Colonic mucosa (tissue), 4 donors: Measurements from ENCODE around the gene CACNG8. TPM values are rescaled to one million over a fixed set of nuclear protein-coding genes. Genes with fewer than 3 reads are reported as not detected.

ENCODE experiments used
- DNase-seq: peaks from one replicate; pipeline ENCODE4 v3.0.0-alpha.2; 2020
- H3K27ac ChIP-seq: fragments of 200-600 bp; one replicate; pipeline ENCODE4 v1.8.0; 2021
- H3K27me3 ChIP-seq: fragments of 200-600 bp; one replicate; pipeline ENCODE4 v1.8.0; 2021
- H3K36me3 ChIP-seq: fragments of 200-600 bp; one replicate; pipeline ENCODE4 v1.8.0; 2021
- H3K4me1 ChIP-seq: fragments of 200-600 bp; one replicate; pipeline ENCODE4 v1.8.0; 2021; ENCODE audit warnings: mild to moderate bottlenecking
- H3K4me3 ChIP-seq: fragments of 200-600 bp; one replicate; pipeline ENCODE4 v1.8.0; 2021
- H3K9ac ChIP-seq, 2 donors: one replicate each; pipeline ENCODE4 v1.7.0; 2013; ENCODE audit warnings: control low read depth in 2 of 2, low read depth in 2 of 2, low read length in 2 of 2
- H3K9me3 ChIP-seq: fragments of 200-600 bp; one replicate; pipeline ENCODE4 v1.8.0; 2021
- CTCF ChIP-seq: fragments of 200-600 bp; IDR thresholded peaks from one replicate; pipeline ENCODE4 v1.8.0; 2022; ENCODE audit warnings: antibody characterized with exemption, mild to moderate bottlenecking
- intact Hi-C: fragments of 100-400 bp; cut with DNase I; formaldehyde crosslinking; loops from one replicate; pipeline ENCODE4 v1.14.1; 2022
- total RNA-seq, 2 donors: library from RNA; stranded (reverse); fragmentation: NEBNext Ultra II Directional in 1 of 2; extraction: Animal tissue kit (Norgen Biotek cat#: 25700) in 1 of 2; gene quantifications; one replicate each; pipeline ENCODE4 v1.2.1, GENCODE V29; 2021
- donor health status: healthy.
- donor health status: DM: no; HTN: no; CAD: no.
- donor health status: DM: no; HTN: no; CAD: no.

The CACNG8 gene
- total RNA-seq, 2 donors from 2014 or later = 0.02 to 0.03 TPM

- no peak for DNase-seq
- intact Hi-C loops = no loop called here
- TF ChIP-seq CTCF = no peak
Observed at GRCh38 chr19:53936029-53936428, 26.7 kb upstream of the CACNG8 start.

GRCh38 chr19:53942001-53942786, 20.5 kb upstream of the CACNG8 start:
- Histone ChIP-seq H3K9ac (no peak overlapping the region), H3K9me3 (no peaks in the 10 kb centered on the region), H3K36me3 (no peaks in the 10 kb centered on the region), H3K27ac (no peak overlapping the region), H3K4me3 (no peak overlapping the region), H3K4me1 (no peaks in the 10 kb centered on the region), H3K27me3 (peaks cover 17% of the 10 kb centered on the region)
- DNase-seq = no peak
- intact Hi-C loops = no loop called here
- no peak for TF ChIP-seq CTCF

More at GRCh38 chr19:53936029-53936428, 26.7 kb upstream of the CACNG8 start:
- no peaks in the 10 kb centered on the region for H3K36me3 ChIP-seq
- H3K27me3 ChIP-seq = no peaks in the 10 kb centered on the region
- H3K9ac ChIP-seq = no peak overlapping the region
- H3K4me1 ChIP-seq = no peaks in the 10 kb centered on the region
- H3K4me3 ChIP-seq = no peak overlapping the region
- no peak overlapping the region for H3K27ac ChIP-seq
- no peaks in the 10 kb centered on the region for H3K9me3 ChIP-seq

GRCh38 chr19:53944416-53944815, 18.3 kb upstream of the CACNG8 start:
- no peak overlapping the region for H3K27ac ChIP-seq
- no peak for TF ChIP-seq CTCF
- H3K9me3 ChIP-seq = no peaks in the 10 kb centered on the region
- H3K36me3 ChIP-seq = no peaks in the 10 kb centered on the region
- H3K27me3 ChIP-seq = peaks cover 17% of the 10 kb centered on the region
- no peak overlapping the region for H3K4me3 ChIP-seq
- no peak overlapping the region for H3K9ac ChIP-seq
- H3K4me1 ChIP-seq = no peaks in the 10 kb centered on the region
- intact Hi-C loops = no loop called here
- no peak for DNase-seq

GRCh38 chr19:53944933-53945332, 17.8 kb upstream of the CACNG8 start:
- no peaks in the 10 kb centered on the region for H3K4me1 ChIP-seq
- TF ChIP-seq CTCF = no peak
- no peaks in the 10 kb centered on the region for H3K36me3 ChIP-seq
- H3K27me3 ChIP-seq = peaks cover 17% of the 10 kb centered on the region
- no peak overlapping the region for H3K9ac ChIP-seq
- no peak overlapping the region for H3K4me3 ChIP-seq
- DNase-seq = no peak
- intact Hi-C loops = no loop called here
- H3K27ac ChIP-seq = no peak overlapping the region
- H3K9me3 ChIP-seq = no peaks in the 10 kb centered on the region

- intact Hi-C loops = no loop called here
- TF ChIP-seq CTCF = no peak
- Histone ChIP-seq H3K27me3 (peaks cover 17% of the 10 kb centered on the region), H3K9ac (no peak overlapping the region), H3K4me1 (no peaks in the 10 kb centered on the region), H3K27ac (no peak overlapping the region), H3K4me3 (no peak overlapping the region), H3K9me3 (no peaks in the 10 kb centered on the region), H3K36me3 (no peaks in the 10 kb centered on the region)
- DNase-seq = no peak
Observed at GRCh38 chr19:53945441-53945840, 17.3 kb upstream of the CACNG8 start.
